Measurements from ENCODE around the gene ADCK1. TPM values are rescaled to one million over a fixed set of nuclear protein-coding genes. Genes with fewer than 3 reads are reported as not detected.

ADCK1 gene
- total RNA-seq, 1 experiment from 2014 or later: 5.7 TPM

DNA sequence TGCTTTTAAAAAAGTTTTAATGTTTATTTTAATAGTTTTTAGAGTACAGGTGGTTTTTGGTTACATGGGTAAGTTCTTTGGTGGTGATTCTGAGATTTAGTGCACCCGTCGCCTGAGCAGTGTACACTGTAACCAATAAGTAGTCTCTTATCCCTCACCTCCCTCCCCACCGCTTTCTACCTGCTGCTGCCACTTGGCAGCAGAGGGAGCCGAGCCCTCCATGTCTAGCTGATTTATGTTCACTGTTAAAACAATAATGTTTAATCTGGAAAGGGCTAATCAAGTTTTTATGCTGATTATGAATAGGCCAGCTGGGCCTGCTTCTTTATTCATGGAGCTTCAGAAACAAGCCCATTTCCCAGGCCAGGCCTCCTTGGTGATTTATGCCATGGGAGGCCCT is 73.1 kb downstream of the ADCK1 start:
- H3K27ac ChIP-seq (ENCODE audit: low read length): no peak overlapping the region
- H3K27me3 ChIP-seq (ENCODE audit: low read length): no peaks in the 10 kb centered on the region
- no peaks in the 10 kb centered on the region for H3K79me2 ChIP-seq (ENCODE audit: low read length)
- POLR2A ChIA-PET (ENCODE audit: unreplicated experiment): no interaction called here
- CTCF ChIA-PET: no interaction called here
- BruUV-seq (replicated peaks): no TSS peak
- no peaks in the 10 kb centered on the region for H4K20me1 ChIP-seq (ENCODE audit: low read length)
- no peaks in the 10 kb centered on the region for H3K4me1 ChIP-seq (ENCODE audit: insufficient read depth, low read length)
- ATAC-seq: no peak
- H3K4me3 ChIP-seq (ENCODE audit: low read length): no peak overlapping the region
- H2AFZ ChIP-seq (ENCODE audit: low read length): no peak overlapping the region
- DNase-seq: no peak
- no peaks in the 10 kb centered on the region for H3K9me2 ChIP-seq (replicated peaks; ENCODE audit: low read length)
- H3K4me2 ChIP-seq (ENCODE audit: low read length): no peak overlapping the region
- intact Hi-C loops (cut with micrococcal nuclease): no loop called here
- no peaks in the 10 kb centered on the region for H3F3A ChIP-seq (ENCODE audit: low read length, unreplicated experiment)
- no peaks in the 10 kb centered on the region for H3K36me3 ChIP-seq (ENCODE audit: low read depth, low read length)
- H3K9ac ChIP-seq (ENCODE audit: low read length): no peak overlapping the region
- no peak for TF ChIP-seq EZH2phosphoT487 (IDR thresholded peaks at IDR 0.05; ENCODE audit: borderline replicate concordance, low read length)
- TF ChIP-seq, protein P1, sequence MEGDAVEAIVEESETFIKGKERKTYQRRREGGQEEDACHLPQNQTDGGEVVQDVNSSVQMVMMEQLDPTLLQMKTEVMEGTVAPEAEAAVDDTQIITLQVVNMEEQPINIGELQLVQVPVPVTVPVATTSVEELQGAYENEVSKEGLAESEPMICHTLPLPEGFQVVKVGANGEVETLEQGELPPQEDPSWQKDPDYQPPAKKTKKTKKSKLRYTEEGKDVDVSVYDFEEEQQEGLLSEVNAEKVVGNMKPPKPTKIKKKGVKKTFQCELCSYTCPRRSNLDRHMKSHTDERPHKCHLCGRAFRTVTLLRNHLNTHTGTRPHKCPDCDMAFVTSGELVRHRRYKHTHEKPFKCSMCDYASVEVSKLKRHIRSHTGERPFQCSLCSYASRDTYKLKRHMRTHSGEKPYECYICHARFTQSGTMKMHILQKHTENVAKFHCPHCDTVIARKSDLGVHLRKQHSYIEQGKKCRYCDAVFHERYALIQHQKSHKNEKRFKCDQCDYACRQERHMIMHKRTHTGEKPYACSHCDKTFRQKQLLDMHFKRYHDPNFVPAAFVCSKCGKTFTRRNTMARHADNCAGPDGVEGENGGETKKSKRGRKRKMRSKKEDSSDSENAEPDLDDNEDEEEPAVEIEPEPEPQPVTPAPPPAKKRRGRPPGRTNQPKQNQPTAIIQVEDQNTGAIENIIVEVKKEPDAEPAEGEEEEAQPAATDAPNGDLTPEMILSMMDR (conservative IDR thresholded peaks at IDR 0.05; ENCODE audit: low read depth, low read length): no peak
- TF ChIP-seq EZH2 (IDR thresholded peaks at IDR 0.05; ENCODE audit: low read length, unreplicated experiment): no peak
- H3K9me3 ChIP-seq (ENCODE audit: low read length): no peaks in the 10 kb centered on the region

DNA sequence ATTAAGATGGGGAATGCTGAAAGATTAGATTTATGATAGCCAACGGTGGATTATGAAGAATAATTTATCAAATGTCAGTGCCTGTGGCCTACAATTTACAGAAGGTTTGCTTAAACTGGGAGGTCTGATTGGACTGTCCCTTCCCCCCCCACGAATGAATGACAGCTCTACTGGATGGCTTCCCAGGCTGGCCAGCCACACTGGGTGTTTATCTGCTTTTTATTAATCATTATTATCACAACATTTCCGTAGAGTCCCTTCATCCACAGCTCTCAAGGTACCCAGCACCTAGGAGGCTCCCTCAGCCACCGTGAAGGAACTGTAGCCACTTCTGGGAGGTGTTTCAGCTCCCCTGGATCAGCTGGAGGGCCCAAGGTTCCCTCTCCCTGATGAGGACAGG is 78.9 kb downstream of the ADCK1 start:
- CTCF ChIA-PET: no interaction called here
- Histone ChIP-seq H2AFZ (ENCODE audit: low read length) (no peak overlapping the region), H3F3A (ENCODE audit: low read length, unreplicated experiment) (no peaks in the 10 kb centered on the region), H3K36me3 (ENCODE audit: low read depth, low read length) (no peaks in the 10 kb centered on the region), H3K4me1 (ENCODE audit: insufficient read depth, low read length) (no peaks in the 10 kb centered on the region), H3K9me3 (ENCODE audit: low read length) (no peaks in the 10 kb centered on the region), H3K9ac (ENCODE audit: low read length) (no peak overlapping the region), H3K79me2 (ENCODE audit: low read length) (no peaks in the 10 kb centered on the region), H3K27me3 (ENCODE audit: low read length) (no peaks in the 10 kb centered on the region), H3K9me2 (replicated peaks; ENCODE audit: low read length) (no peaks in the 10 kb centered on the region), H4K20me1 (ENCODE audit: low read length) (no peaks in the 10 kb centered on the region), H3K4me2 (ENCODE audit: low read length) (no peak overlapping the region), H3K4me3 (ENCODE audit: low read length) (no peak overlapping the region), H3K27ac (ENCODE audit: low read length) (no peak overlapping the region)
- intact Hi-C loops (cut with micrococcal nuclease): no loop called here
- TF ChIP-seq, protein P1 (conservative IDR thresholded peaks at IDR 0.05; ENCODE audit: low read depth, low read length): no peak
- TF ChIP-seq EZH2 (IDR thresholded peaks at IDR 0.05; ENCODE audit: low read length, unreplicated experiment) (no peak), EZH2phosphoT487 (IDR thresholded peaks at IDR 0.05; ENCODE audit: borderline replicate concordance, low read length) (no peak)
- no TSS peak for BruUV-seq (replicated peaks)
- POLR2A ChIA-PET (ENCODE audit: unreplicated experiment): no interaction called here
- ATAC-seq (no peak), DNase-seq (no peak)

DNA sequence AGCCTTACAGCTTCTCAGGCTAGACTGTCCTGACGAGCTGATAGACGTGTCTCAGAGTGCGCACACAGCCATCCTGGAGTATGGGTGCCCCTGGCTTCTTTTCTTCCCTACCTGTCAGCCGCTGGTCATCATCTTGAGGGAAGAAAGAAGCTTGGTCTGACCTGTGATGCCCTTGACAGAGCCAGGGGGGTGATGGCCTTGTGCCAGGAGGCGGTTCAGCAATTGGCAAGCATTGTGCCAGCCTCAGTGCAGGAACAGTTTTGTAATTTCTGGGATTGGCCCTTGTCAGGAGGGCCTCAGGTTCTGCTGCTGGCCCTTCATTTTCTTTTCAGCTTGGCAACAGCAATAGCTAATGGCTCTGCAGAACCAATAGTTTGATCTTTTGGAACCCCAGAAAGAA is 80.1 kb downstream of the ADCK1 start:
- CTCF ChIA-PET: no interaction called here
- no peak overlapping the region for H3K4me3 ChIP-seq (ENCODE audit: low read length)
- H3K27ac ChIP-seq (ENCODE audit: low read length): no peak overlapping the region
- POLR2A ChIA-PET (ENCODE audit: unreplicated experiment): no interaction called here
- H3K9me3 ChIP-seq (ENCODE audit: low read length): no peaks in the 10 kb centered on the region
- BruUV-seq (replicated peaks): no TSS peak
- H3K9me2 ChIP-seq (replicated peaks; ENCODE audit: low read length): no peaks in the 10 kb centered on the region
- intact Hi-C loops (cut with micrococcal nuclease): no loop called here
- no peaks in the 10 kb centered on the region for H3F3A ChIP-seq (ENCODE audit: low read length, unreplicated experiment)
- H3K4me1 ChIP-seq (ENCODE audit: insufficient read depth, low read length): no peaks in the 10 kb centered on the region
- H3K36me3 ChIP-seq (ENCODE audit: low read depth, low read length): no peaks in the 10 kb centered on the region
- H4K20me1 ChIP-seq (ENCODE audit: low read length): no peaks in the 10 kb centered on the region
- no peaks in the 10 kb centered on the region for H3K79me2 ChIP-seq (ENCODE audit: low read length)
- DNase-seq: no peak
- no peak for ATAC-seq
- H3K27me3 ChIP-seq (ENCODE audit: low read length): no peaks in the 10 kb centered on the region
- TF ChIP-seq, protein P1 (conservative IDR thresholded peaks at IDR 0.05; ENCODE audit: low read depth, low read length): no peak
- TF ChIP-seq EZH2 (IDR thresholded peaks at IDR 0.05; ENCODE audit: low read length, unreplicated experiment) (no peak), EZH2phosphoT487 (IDR thresholded peaks at IDR 0.05; ENCODE audit: borderline replicate concordance, low read length) (no peak)
- H2AFZ ChIP-seq (ENCODE audit: low read length): no peak overlapping the region
- no peak overlapping the region for H3K4me2 ChIP-seq (ENCODE audit: low read length)
- H3K9ac ChIP-seq (ENCODE audit: low read length): no peak overlapping the region
